H54 (cell line): ENCODE data around the gene MYH9.

Source experiments
- DNase-seq: peaks from one replicate; pipeline ENCODE4 v3.0.0; 2011; ENCODE audit warnings: low spot score, mixed read lengths; ENCODE audit not compliant: insufficient read length
- FAIRE-seq: peaks from 3 replicates; lab custom pipeline; 2011; peaks lifted over from hg19 to GRCh38; lab: Jason Lieb, UNC
- POLR2A ChIP-seq: IDR thresholded peaks from 2 replicates; pipeline ENCODE4 v1.6.1; 2011; ENCODE audit warnings: low read depth, mild to moderate bottlenecking, low read length

The MYH9 gene

DNA sequence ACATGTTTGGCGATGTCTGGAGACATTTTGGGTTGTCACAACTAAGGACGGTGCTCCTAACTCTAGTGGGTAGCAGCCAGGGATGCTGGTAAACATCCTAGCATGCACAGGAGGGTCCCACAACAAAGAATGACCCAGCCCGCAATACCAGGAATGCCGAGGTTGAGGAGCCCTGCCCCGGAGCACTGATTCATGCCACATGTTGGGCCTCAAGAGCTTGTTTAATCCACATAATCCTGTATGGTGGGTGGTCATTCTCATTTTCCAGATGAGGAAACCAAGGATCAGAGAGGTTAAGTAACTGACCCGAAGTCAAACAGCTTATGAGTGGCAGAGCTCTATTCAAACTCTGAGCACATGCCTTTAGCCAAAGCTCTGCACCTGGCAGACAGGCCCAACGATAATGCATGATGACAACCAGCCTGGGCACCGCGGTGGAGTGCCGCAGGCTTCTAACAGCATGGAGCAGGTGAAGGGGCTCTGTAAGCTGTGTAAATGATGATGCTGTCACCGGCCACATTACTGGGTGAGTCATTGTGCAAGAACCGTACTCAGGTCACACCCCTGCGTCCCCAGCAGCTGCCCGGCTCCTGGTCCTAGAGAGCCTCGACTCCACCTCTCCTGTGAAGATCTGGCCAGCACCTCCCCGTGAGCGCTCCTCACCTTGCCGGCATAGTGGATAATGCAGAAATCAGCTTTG lies 76.2 kb downstream of the MYH9 start:
- no peak for TF ChIP-seq POLR2A
- FAIRE-seq (no peak), DNase-seq (no peak)

DNA sequence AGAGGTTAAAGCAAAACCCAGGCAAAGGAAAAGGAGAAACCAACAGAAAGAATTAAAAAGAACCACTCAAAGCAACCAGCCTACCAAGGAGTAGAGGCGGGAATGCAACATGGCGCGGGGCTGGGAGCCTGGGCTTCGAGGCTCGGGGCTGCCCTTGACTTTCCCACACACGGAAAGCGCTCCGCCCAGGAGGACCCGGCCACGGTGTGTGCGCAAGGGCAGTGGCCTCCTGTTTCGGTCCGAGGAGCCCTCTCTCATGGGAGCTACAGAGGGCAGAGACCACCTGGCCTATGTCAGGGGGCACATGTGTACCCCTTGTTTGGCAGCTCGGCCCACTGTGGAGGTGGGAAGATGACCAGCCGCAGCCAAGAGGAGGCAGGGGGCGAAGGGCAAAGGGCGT lies 78.9 kb downstream of the MYH9 start:
- TF ChIP-seq POLR2A = no peak
- DNase-seq (no peak), FAIRE-seq (no peak)

DNA sequence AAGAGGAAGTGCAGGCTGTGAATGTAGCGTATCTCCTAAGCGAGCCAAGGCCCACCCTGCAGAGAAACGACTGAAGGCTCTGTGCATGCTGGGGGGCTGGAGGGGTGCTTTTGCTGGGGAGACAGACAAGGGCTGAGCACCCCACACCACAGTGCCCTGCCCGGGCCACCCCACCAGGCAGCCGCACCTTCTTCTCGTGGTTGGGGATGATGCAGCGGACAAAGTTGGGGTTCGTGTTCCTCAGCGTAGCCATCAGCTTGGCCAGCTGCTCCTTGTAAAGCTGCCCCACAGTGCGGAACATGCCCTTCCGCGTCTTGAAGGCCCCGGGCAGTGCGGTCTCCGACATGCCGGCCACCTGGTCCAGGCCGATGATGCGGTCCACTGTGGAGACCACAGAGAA lies 81.5 kb downstream of the MYH9 start:
- DNase-seq = no peak
- no peak for TF ChIP-seq POLR2A
- no peak for FAIRE-seq

DNA sequence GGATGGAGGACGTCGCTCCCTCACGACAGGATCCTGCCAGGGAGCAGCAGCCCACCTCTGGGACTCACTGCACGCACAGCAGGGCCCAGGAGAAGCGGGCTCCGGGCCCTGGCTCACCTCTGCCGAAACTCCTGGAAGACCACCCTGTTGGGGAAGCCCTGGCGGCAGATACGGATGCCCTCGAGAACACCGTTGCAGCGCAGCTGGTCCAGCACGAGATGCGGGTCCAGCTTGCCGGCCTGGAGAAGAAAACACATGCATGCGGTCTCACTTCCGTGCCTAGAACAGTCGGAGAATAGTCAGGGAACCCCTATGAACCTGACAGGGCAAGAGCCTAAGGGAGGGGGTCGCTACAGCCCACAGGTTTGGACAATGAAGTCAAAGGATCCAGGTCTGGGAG lies 82.0 kb downstream of the MYH9 start:
- no peak for TF ChIP-seq POLR2A
- DNase-seq (no peak), FAIRE-seq (no peak)

DNA sequence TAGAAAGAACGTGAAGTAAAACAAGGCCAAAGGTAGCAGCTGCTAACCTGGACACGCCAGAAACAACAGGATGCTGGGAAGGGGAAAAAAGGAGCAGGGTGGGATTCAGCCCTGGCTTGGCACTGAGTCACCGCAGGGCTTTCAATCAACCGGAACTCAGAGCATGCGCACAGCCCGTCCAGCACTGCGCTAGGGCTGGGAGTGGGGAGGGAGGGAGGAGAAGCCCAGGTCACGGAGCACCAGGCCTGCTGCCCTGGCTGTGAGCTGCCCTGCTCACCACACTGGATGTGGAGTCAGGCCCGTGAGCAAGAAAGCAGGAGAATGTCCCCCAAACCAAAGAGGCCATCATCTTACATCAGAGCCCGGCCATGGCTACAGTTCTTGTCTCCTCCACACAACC lies 83.3 kb downstream of the MYH9 start:
- no peak for DNase-seq
- no peak for FAIRE-seq
- no peak for TF ChIP-seq POLR2A

DNA sequence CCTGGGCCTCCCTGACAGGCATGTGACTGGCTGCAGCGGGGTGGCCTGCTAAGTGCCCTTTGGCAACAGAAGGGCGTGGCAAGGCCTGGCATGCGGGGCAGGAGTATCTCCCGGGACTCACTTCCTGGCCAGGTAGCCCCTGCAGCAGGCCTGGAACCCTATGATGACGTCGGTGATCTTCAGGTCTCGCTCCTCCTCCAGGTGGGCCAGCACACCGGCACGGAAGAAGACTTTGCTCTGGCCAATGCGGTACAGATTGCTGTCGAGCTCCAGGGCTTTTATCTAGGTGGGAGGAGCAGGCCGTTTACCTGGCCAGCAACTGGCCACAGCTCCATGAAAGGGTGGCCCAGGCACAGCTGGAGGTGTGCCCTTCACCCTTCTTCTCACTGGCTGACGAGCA lies 83.9 kb downstream of the MYH9 start:
- no peak for TF ChIP-seq POLR2A
- DNase-seq (no peak), FAIRE-seq (no peak)

DNA sequence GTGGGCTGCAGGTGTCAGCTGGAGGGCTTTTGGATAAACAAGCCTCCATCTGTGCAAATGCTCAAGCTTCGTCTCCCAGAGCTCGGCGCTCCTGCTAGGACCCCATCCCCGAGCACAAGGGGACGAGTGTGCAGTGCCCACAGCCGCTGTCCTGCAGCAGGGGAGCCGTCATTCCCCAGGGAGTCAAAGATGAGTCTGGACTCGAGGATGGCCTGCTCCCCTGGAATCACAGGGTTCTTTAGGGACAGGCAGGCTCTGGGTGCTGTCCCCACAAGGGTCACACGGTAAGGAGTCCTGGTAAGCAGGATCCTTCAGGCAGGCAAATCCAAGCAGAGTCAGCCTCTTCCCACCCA lies 84.7 kb downstream of the MYH9 start:
- DNase-seq (no peak), FAIRE-seq (no peak)
- no peak for TF ChIP-seq POLR2A

DNA sequence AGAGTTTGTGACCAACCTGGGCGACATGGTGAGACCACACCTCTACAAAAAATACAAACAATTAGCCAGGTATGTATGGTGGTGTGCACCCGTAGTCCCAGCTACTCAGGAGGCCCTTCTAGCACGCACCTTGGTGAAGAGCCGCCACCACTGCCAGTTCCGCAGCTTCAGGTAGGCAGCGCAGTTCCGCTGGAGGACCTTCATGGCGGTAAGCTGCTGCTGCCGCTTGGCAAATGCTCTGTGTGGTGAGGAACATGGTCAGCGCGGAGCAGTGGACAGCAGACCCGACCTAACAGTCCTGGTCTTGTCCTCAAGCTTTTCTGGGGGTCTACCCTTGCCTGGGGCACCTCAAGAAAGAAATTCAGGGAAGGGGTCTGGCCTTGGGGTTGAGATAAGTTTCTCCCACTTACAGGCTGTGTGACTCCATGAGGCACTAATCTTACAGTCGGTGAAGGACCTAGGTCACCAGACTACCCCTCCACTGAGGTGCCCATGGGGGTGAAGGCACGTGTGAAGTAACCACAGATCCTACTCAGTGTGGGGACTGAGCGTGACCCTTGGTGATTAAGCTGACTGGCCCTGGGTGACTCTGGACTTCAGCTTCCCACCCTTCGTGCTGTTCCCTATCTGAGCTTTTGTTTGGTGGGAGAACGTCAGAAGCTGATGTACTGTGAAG lies 85.2 kb downstream of the MYH9 start:
- DNase-seq (no peak), FAIRE-seq (no peak)
- no peak for TF ChIP-seq POLR2A

DNA sequence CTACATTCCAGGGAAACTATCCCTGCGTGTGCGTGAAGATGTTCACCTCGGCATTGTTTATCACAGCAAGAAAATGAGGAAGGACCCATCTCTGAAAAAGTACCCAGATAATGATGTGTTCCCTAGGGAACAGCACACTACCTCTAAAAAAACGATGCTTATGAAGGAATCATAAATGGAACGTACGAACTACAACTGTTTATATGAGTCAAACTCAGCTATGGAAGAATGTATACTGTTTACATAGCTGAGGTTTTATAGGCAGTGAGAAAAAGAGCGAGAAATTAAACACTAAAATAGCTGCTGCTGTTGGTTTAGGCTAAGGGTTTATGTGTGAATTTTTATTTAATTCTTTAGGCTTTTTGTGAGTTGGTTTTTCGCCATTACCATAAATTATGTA lies 85.9 kb downstream of the MYH9 start:
- no peak for FAIRE-seq
- no peak for TF ChIP-seq POLR2A
- no peak for DNase-seq

DNA sequence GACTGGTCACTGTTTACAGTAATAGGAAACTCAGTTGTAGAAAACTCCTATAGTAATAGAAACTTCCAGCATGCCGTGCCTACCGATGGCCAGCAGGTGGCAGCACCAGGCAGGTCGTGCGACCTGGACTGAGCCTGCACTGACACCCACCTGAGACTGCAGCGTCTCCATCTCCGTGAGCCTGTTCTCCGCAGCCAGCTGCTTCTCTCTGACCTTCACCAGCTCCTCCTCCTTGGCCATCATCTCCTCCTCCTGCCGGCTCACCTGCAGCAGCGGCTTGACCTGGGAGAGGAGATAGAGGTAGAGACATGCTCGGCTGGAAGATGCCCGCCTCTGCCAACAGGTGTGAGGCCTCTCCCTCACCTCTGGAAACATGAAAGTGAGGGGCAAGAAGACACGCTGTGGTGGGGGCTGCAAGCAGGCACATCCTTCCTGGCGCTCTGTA lies 86.4 kb downstream of the MYH9 start:
- DNase-seq (no peak), FAIRE-seq (no peak)
- no peak for TF ChIP-seq POLR2A

DNA sequence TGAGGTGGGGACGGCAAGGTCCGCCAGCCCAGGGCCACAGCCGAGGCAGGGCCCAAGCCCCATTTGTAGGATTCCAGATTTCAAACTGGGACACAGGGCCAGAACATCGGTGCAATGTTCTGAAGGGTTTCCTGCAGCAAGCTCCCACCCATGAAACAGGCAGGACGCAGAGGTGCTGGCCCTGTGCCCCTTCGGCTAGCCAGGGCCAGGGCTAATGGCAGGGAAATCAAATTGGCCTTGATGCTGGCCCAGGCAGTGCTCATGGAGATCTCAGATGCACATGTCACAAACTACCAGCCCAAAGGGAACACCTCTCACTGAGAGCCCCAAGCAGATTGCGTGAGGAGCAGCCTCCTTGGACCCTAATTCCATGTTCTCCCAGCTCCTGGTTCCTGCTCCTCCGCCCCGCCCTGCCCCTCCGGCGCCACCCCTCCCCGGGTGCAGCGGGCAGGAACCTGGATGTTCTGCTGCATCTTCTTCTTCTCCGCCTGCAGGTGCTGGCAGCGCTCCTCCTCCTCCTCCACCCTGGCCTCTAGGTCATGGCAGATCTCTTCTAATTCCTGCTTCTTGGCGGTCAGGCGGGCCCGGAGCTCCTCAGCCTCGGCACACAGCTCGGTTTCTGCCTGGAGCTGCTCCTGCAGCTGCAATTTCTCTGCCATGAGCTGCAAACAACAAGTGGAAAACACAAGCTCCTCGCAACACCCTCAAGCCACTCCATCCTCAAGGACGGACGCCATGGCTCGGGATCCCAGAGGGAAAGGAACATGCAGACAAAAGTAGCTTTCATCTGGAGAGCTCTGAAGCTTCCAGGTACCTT lies 87.2 kb downstream of the MYH9 start:
- TF ChIP-seq POLR2A = no peak

DNA sequence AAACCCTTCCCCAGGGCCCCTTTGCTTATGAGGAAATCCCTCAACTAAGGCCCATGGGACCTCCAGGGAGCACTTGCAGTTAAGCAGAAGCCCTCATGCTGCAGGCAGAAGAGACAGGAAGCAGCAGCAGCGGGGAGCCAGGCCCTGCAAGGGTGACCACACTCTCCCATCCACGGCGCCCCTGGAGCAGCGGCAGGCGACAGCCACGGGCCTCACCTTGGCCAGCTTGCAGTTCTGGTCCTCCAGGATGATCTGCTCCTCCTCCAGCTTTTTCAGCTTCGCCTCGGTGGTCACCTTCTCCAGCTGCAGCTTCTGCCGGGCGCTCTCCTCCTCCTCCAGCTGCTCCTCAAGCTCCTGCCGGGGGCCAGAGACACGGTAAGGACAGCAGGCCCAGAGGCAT lies 87.9 kb downstream of the MYH9 start:
- no peak for FAIRE-seq
- no peak for DNase-seq
- no peak for TF ChIP-seq POLR2A

More for the DNA sequence above, 87.2 kb downstream of the MYH9 start:
- FAIRE-seq = no peak
- no peak for DNase-seq

DNA sequence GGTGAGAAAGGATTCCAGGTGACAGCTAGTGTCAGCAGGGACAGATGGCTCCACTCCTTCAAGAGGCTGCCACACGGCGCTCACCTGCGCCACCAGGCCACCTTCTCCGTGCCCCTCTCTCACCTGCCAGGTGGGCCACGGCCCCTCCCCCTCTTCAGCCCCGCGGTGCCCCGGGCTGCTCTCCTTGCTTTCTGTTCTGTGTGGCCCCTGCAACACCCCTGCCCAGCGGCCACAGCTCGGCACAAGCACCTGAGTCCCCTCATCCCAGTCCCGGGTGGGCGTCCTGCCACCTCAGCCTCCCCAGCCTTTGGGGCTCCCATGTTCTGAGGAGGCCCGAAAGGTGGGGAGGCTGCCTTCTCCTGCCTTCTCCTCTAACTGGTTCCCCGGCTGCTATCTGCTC lies 88.5 kb downstream of the MYH9 start:
- no peak for FAIRE-seq
- DNase-seq = no peak
- no peak for TF ChIP-seq POLR2A

DNA sequence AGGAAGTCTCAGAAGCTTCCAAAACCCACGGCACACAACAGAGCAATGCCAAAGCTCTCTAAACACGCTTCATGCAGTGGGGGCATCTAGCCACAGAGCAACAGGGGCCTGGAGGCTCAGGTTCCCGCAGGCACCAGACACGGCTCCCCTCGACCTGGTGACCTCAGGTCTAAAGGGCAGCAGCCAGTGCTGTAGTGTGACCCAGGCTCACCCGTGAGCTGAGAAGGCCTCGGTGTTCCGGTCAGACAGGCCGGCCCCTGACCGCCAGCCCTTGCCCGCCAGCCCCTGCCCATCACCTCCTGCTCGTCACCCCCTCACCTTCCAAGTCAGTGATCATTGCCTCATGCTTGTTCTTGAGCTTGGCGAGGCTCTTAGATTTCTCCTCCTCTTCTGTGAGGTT lies 89.2 kb downstream of the MYH9 start:
- TF ChIP-seq POLR2A = no peak
- DNase-seq (no peak), FAIRE-seq (no peak)
